H1 (cell line): ENCODE results near the gene SHOX. TPM values are rescaled to one million over a fixed set of nuclear protein-coding genes. Genes with fewer than 3 reads are reported as not detected.

Experiments used
- ATF2 ChIP-seq: IDR thresholded peaks from 2 replicates; pipeline ENCODE4 v1.6.1; 2012; ENCODE audit warnings: low read length, inconsistent platforms
- CHD7 ChIP-seq: fragments of 300-600 bp; sonication (generic); IDR thresholded peaks from 2 replicates; pipeline ENCODE4 v1.7.1; 2012; ENCODE audit warnings: low read length, moderate library complexity, mild to moderate bottlenecking, inconsistent platforms; ENCODE audit not compliant: insufficient replicate concordance
- EGR1 ChIP-seq: IDR thresholded peaks from 2 replicates; pipeline ENCODE4 v1.6.1; 2011; ENCODE audit warnings: low read depth, low read length, borderline replicate concordance
- KDM1A ChIP-seq: fragments of 200-600, 300-600 bp; sonication (generic); IDR thresholded peaks from 2 replicates; pipeline ENCODE4 v1.7.1; 2016; ENCODE audit warnings: mild to moderate bottlenecking, low read length, borderline replicate concordance
- NRF1 ChIP-seq: IDR thresholded peaks from 2 replicates; pipeline ENCODE4 v1.6.1; 2011; ENCODE audit warnings: mild to moderate bottlenecking, low read depth, low read length, improper control_type of control experiment
- RBBP5 ChIP-seq: IDR thresholded peaks from 2 replicates; pipeline ENCODE4 v1.7.1; 2012; ENCODE audit warnings: low read depth, mild to moderate bottlenecking, inconsistent platforms, low read length, moderate library complexity, borderline replicate concordance
- RNF2 ChIP-seq: fragments of 200-900, 300-1000 bp; sonication (generic); IDR thresholded peaks from 2 replicates; pipeline ENCODE4 v1.7.1; 2016; ENCODE audit warnings: borderline replicate concordance, low read depth, mild to moderate bottlenecking, antibody characterized with exemption, low read length; ENCODE audit not compliant: poor library complexity, severe bottlenecking; ENCODE audit errors: missing control alignments
- RXRA ChIP-seq: IDR thresholded peaks from 2 replicates; pipeline ENCODE4 v1.6.1; 2011; ENCODE audit warnings: low read depth, mild to moderate bottlenecking, low read length, moderate library complexity; ENCODE audit not compliant: insufficient read depth
- SP2 ChIP-seq: IDR thresholded peaks from 2 replicates; pipeline ENCODE4 v1.6.1; 2012; ENCODE audit warnings: mild to moderate bottlenecking, low read length, inconsistent platforms
- TCF12 ChIP-seq: IDR thresholded peaks from 2 replicates; pipeline ENCODE4 v1.6.1; 2011; ENCODE audit warnings: low read depth, mild to moderate bottlenecking, low read length
- polyA plus RNA-seq, 7 experiments: library from polyadenylated mRNA; depleted of rRNA in 3 of 7; stranded (reverse) in 5 of 7; unstranded in 2 of 7; fragments of >200 nt in 5 of 7; fragments of 200-250 nt in 2 of 7; gene quantifications; 1 replicate in 5 of 7; 2 replicates in 1 of 7; 4 replicates in 1 of 7; pipeline versions ENCODE4 v1.2.1 to v1.2.3, GENCODE V29; 2011 to 2013; ENCODE audit warnings: missing spikeins in 2 of 7, mixed read lengths in 2 of 7
- total RNA-seq: library from RNA; stranded (reverse); fragmentation: NEBNext Ultra II Directional; extraction: Animal tissue kit (Norgen Biotek cat#: 25700); gene quantifications from 2 replicates; pipeline ENCODE4 v1.2.1, GENCODE V29; 2021

The SHOX gene
- total and polyA plus RNA-seq, 2 of the 8 experiments (the other 6 are each of a cell fraction or from before 2014, with no cell fraction given), result 0.05 to 0.15 TPM

GRCh38 chrX:663841-664240 lies 33.2 kb downstream of the SHOX start (continued):
- TF ChIP-seq CHD7 (no peak), KDM1A (no peak), RNF2 (no peak), EGR1 (no peak), RXRA (no peak), TCF12 (no peak), ATF2 (no peak), SP2 (no peak), RBBP5 (no peak), NRF1 (no peak)
